Anterior cingulate cortex (tissue), 58 donors: Measurements from ENCODE around the gene TVP23A.
"Not testable (repeated sequence)": the region's sequence is repeated elsewhere in the genome, so short reads cannot be mapped to it uniquely, and the experiment has no call there.

ENCODE experiments used
- DNase-seq, 58 donors: peaks; one replicate each; lab custom pipeline; 2025; lab: John Stamatoyannopoulos, UW

Gene TVP23A

GRCh38 chr16:10808218-10808617 is 10.4 kb downstream of the TVP23A start:
- DNase-seq = no peak

GRCh38 chr16:10806698-10807097 is 11.9 kb downstream of the TVP23A start:
- DNase-seq = no peak

GRCh38 chr16:10805334-10805733 is 13.3 kb downstream of the TVP23A start:
- no peak for DNase-seq

GRCh38 chr16:10799736-10800135 is 18.9 kb downstream of the TVP23A start:
- no peak for DNase-seq

GRCh38 chr16:10791048-10791447 is 27.5 kb downstream of the TVP23A start:
- no peak for DNase-seq

GRCh38 chr16:10788630-10789029 is 30.0 kb downstream of the TVP23A start:
- not testable (repeated sequence) for DNase-seq

- DNase-seq = no peak
Observed at GRCh38 chr16:10787304-10787703, 31.3 kb downstream of the TVP23A start.

- no peak for DNase-seq
Observed at GRCh38 chr16:10782628-10783027, 36.0 kb downstream of the TVP23A start.

- no peak for DNase-seq
Observed at GRCh38 chr16:10780628-10781027, 38.0 kb downstream of the TVP23A start.

GRCh38 chr16:10779908-10780307 is 38.7 kb downstream of the TVP23A start:
- not testable (repeated sequence) for DNase-seq

- DNase-seq = no peak
Observed at GRCh38 chr16:10777356-10777755, 41.2 kb downstream of the TVP23A start.

GRCh38 chr16:10776923-10777322 is 41.7 kb downstream of the TVP23A start:
- not testable (repeated sequence) for DNase-seq

GRCh38 chr16:10776280-10776679 is 42.3 kb downstream of the TVP23A start:
- no peak for DNase-seq

- no peak for DNase-seq
Observed at GRCh38 chr16:10770907-10771306, 47.7 kb downstream of the TVP23A start.

- no peak for DNase-seq
Observed at GRCh38 chr16:10769381-10769780, 49.2 kb downstream of the TVP23A start.

- no peak for DNase-seq
Observed at GRCh38 chr16:10767127-10767526, 51.5 kb downstream of the TVP23A start.

GRCh38 chr16:10765772-10766171 is 52.8 kb downstream of the TVP23A start:
- DNase-seq = no peak

- DNase-seq = no peak
Observed at GRCh38 chr16:10763456-10763855, 55.1 kb downstream of the TVP23A start.

GRCh38 chr16:10762336-10763016 is 56.1 kb downstream of the TVP23A start:
- DNase-seq = no peak

GRCh38 chr16:10761373-10761772 is 57.2 kb downstream of the TVP23A start:
- DNase-seq = peak in 1 of 58 donors; percentile 9

- peak in 6 of 58 donors; percentile 9 to 30 (median 16) for DNase-seq
Observed at GRCh38 chr16:10760858-10761257, 57.7 kb downstream of the TVP23A start.

GRCh38 chr16:10756574-10756973 is 62.0 kb downstream of the TVP23A start:
- no peak for DNase-seq

- no peak for DNase-seq
Observed at GRCh38 chr16:10754941-10755340, 63.7 kb downstream of the TVP23A start.
